ENCODE results near the gene TNPO3.
A peak's percentile ranks its signal among the peaks of the same experiment; 100 is the strongest.
"Not testable (repeated sequence)": the region's sequence is repeated elsewhere in the genome, so short reads cannot be mapped to it uniquely, and the experiment has no call there.

Gene TNPO3

GRCh38 chr7:129055861-129056464 is 1.1 kb upstream of the TNPO3 start:
- Histone ChIP-seq H3K4me1 (ENCODE audit: low read depth, poor library complexity, severe bottlenecking) (peaks cover 30% of the 10 kb centered on the region), H3K4me3 (IDR thresholded peaks at IDR 0.05; ENCODE audit: insufficient read depth, low read depth, low read length) (peak overlapping the region; percentile 42), H3K27ac (no peak overlapping the region), H4K20me1 (ENCODE audit: insufficient read depth) (peaks cover 12% of the 10 kb centered on the region), H3K27me3 (ENCODE audit: insufficient read depth, low read depth) (no peaks in the 10 kb centered on the region), H2AFZ (ENCODE audit: low read depth) (no peak overlapping the region), H3K9ac (no peak overlapping the region; the same call in 1 of the 2 replicates), H3K79me2 (ENCODE audit: insufficient read depth, low read depth) (peaks cover 39% of the 10 kb centered on the region), H3K36me3 (ENCODE audit: insufficient read depth) (no peaks in the 10 kb centered on the region), H3K4me2 (peak overlapping the region; percentile 94)
- TF ChIP-seq CTCF (conservative IDR thresholded peaks at IDR 0.05; ENCODE audit: low read depth, low read length) = no peak

GRCh38 chr7:129055294-129055816 is 444 bp upstream of the TNPO3 start:
- Histone ChIP-seq H3K36me3 (ENCODE audit: insufficient read depth) (no peaks in the 10 kb centered on the region), H3K4me2 (peak overlapping the region; percentile 94), H2AFZ (ENCODE audit: low read depth) (peak overlapping the region; percentile 81), H3K9ac (peak overlapping the region; percentile 82), H3K27ac (peak overlapping the region; percentile 90), H3K4me1 (ENCODE audit: low read depth, poor library complexity, severe bottlenecking) (peaks cover 36% of the 10 kb centered on the region), H4K20me1 (ENCODE audit: insufficient read depth) (peaks cover 12% of the 10 kb centered on the region), H3K79me2 (ENCODE audit: insufficient read depth, low read depth) (peaks cover 45% of the 10 kb centered on the region), H3K4me3 (IDR thresholded peaks at IDR 0.05; ENCODE audit: insufficient read depth, low read depth, low read length) (peak overlapping the region; percentile 42), H3K27me3 (ENCODE audit: insufficient read depth, low read depth) (no peaks in the 10 kb centered on the region)
- no peak for TF ChIP-seq CTCF (conservative IDR thresholded peaks at IDR 0.05; ENCODE audit: low read depth, low read length)

GRCh38 chr7:129053938-129054437 is 923 bp downstream of the TNPO3 start:
- H3K27me3 ChIP-seq (ENCODE audit: insufficient read depth, low read depth) = no peaks in the 10 kb centered on the region
- H3K4me1 ChIP-seq (ENCODE audit: low read depth, poor library complexity, severe bottlenecking) = peaks cover 36% of the 10 kb centered on the region
- H3K36me3 ChIP-seq (ENCODE audit: insufficient read depth) = no peaks in the 10 kb centered on the region
- peak overlapping the region; percentile 82 for H3K9ac ChIP-seq
- H3K27ac ChIP-seq = peak overlapping the region; percentile 90
- peaks cover 58% of the 10 kb centered on the region for H3K79me2 ChIP-seq (ENCODE audit: insufficient read depth, low read depth)
- H4K20me1 ChIP-seq (ENCODE audit: insufficient read depth) = peaks cover 12% of the 10 kb centered on the region
- TF ChIP-seq CTCF (conservative IDR thresholded peaks at IDR 0.05; ENCODE audit: low read depth, low read length) = no peak
- H3K4me2 ChIP-seq = peak overlapping the region; percentile 94
- peak overlapping the region; percentile 55 for H3K4me3 ChIP-seq (IDR thresholded peaks at IDR 0.05; ENCODE audit: insufficient read depth, low read depth, low read length)
- H2AFZ ChIP-seq (ENCODE audit: low read depth) = peak overlapping the region; percentile 81; the same call in 1 of the 2 replicates

- peak overlapping the region; percentile 94 for H3K4me2 ChIP-seq
- H3K36me3 ChIP-seq (ENCODE audit: insufficient read depth) = no peaks in the 10 kb centered on the region
- no peak for TF ChIP-seq CTCF (conservative IDR thresholded peaks at IDR 0.05; ENCODE audit: low read depth, low read length)
- H3K9ac ChIP-seq = no peak overlapping the region
- H4K20me1 ChIP-seq (ENCODE audit: insufficient read depth) = peaks cover 12% of the 10 kb centered on the region
- no peaks in the 10 kb centered on the region for H3K27me3 ChIP-seq (ENCODE audit: insufficient read depth, low read depth)
- H3K4me1 ChIP-seq (ENCODE audit: low read depth, poor library complexity, severe bottlenecking) = peaks cover 43% of the 10 kb centered on the region
- H2AFZ ChIP-seq (ENCODE audit: low read depth) = no peak overlapping the region
- peaks cover 74% of the 10 kb centered on the region for H3K79me2 ChIP-seq (ENCODE audit: insufficient read depth, low read depth)
- no peak overlapping the region for H3K4me3 ChIP-seq (IDR thresholded peaks at IDR 0.05; ENCODE audit: insufficient read depth, low read depth, low read length)
- H3K27ac ChIP-seq = no peak overlapping the region
Measured at GRCh38 chr7:129052441-129052840, 2.5 kb downstream of the TNPO3 start.

- not testable (repeated sequence) for H3K4me2 ChIP-seq; H3K27me3 ChIP-seq (ENCODE audit: insufficient read depth, low read depth); H2AFZ ChIP-seq (ENCODE audit: low read depth); H3K4me3 ChIP-seq (IDR thresholded peaks at IDR 0.05; ENCODE audit: insufficient read depth, low read depth, low read length); H3K9ac ChIP-seq; H3K36me3 ChIP-seq (ENCODE audit: insufficient read depth); H3K27ac ChIP-seq
- Histone ChIP-seq H3K79me2 (ENCODE audit: insufficient read depth, low read depth) (peaks cover 84% of the 10 kb centered on the region), H4K20me1 (ENCODE audit: insufficient read depth) (peaks cover 21% of the 10 kb centered on the region), H3K4me1 (ENCODE audit: low read depth, poor library complexity, severe bottlenecking) (peaks cover 53% of the 10 kb centered on the region)
Measured at GRCh38 chr7:129051459-129051858, 3.5 kb downstream of the TNPO3 start.

Measured in KMS-11 (cell line).